Pancreas (tissue), 10 donors: Measurements from ENCODE around the gene RNF128. TPM values are rescaled to one million over a fixed set of nuclear protein-coding genes. Genes with fewer than 3 reads are reported as not detected.

ENCODE experiments used
- ATAC-seq, 4 donors: fragments of 200-7000 bp; cut with Tn5 transposase; one replicate each; pipeline versions ENCODE4 v1.8.0 to v1.9.1; 2020; ENCODE audit warnings: mild to moderate bottlenecking in 4 of 4, moderate library complexity in 4 of 4
- DNase-seq, 6 donors: peaks; one replicate each; pipeline ENCODE4 v3.0.0-alpha.2; 2020
- FAIRE-seq: peaks from 2 replicates; lab custom pipeline; 2012; peaks lifted over from hg19 to GRCh38; lab: Jason Lieb, UNC
- H3K27ac ChIP-seq, 4 donors: fragments of 200-600 bp; sonication (generic); 1 replicate in 3 of 4; 2 replicates in 1 of 4; pipeline versions ENCODE4 v1.5.0 to v1.8.0; 2020
- H3K27me3 ChIP-seq, 4 donors: fragments of 200-600 bp; one replicate each; pipeline ENCODE4 v1.8.0; 2021
- H3K36me3 ChIP-seq, 3 donors: fragments of 200-600 bp; sonication (generic) in 1 of 3; one replicate each; pipeline versions ENCODE4 v1.5.0 to v1.8.0; 2020 to 2021
- H3K4me1 ChIP-seq, 3 donors: fragments of 200-600 bp; one replicate each; pipeline ENCODE4 v1.8.0; 2021
- H3K4me3 ChIP-seq, 4 donors: fragments of 200-600 bp; sonication (generic) in 2 of 4; one replicate each; pipeline versions ENCODE4 v1.5.0 to v1.8.0; 2020 to 2021
- H3K9me3 ChIP-seq, 4 donors: fragments of 200-600 bp; one replicate each; pipeline ENCODE4 v1.8.0; 2021
- WGBS, 2 donors: extraction: QIAGEN DNeasy Blood & Tissue Kit; methylation state at CpG; one replicate each; pipeline ENCODE4 v1.1.7; 2013; 5-methylcytosine and 5-hydroxymethylcytosine counted together
- intact Hi-C, 3 donors: fragments of 100-400 bp; cut with DNase I; formaldehyde crosslinking; loops; one replicate each; pipeline versions ENCODE4 v1.11.1 to v1.14.2; 2022
- polyA plus RNA-seq, 2 donors: library from polyadenylated mRNA; stranded (reverse); fragments of 200-250 nt; gene quantifications; one replicate each; pipeline ENCODE4 v1.2.3, GENCODE V29; 2013
- total RNA-seq, 6 donors: library from RNA; stranded (reverse); fragmentation: NEBNext Ultra II Directional in 4 of 6; extraction: Animal tissue kit (Norgen Biotek cat#: 25700) in 4 of 6; gene quantifications; one replicate each; pipeline versions ENCODE4 v1.2.1 to v1.2.4, GENCODE V29; 2021 to 2023
- TF ChIP-seq, protein P1 (sequence below), 4 donors: fragments of 200-600 bp; sonication (generic) in 3 of 4; IDR thresholded peaks; one replicate each; pipeline versions ENCODE4 v1.5.0 to v1.8.0; 2021; ENCODE audit warnings: antibody characterized with exemption in 4 of 4
- donor health status: healthy with polysubstance abuse.
- donor health status: DM: no; HTN: no; CAD: no; lungs with moderate emphysema.
- donor health status: DM: no; HTN: no; CAD: no.
- donor health status: control.
- donor health status: control.
- donor health status: Bipolar disorder and iron deficiency.
- donor health status: DM: yes; HTN: yes; CAD: no.
- donor health status: DM: no; HTN: no; CAD: no.
- donor health status: DM: no; HTN: no; CAD: no.
- donor health status: DM: yes; HTN: yes; CAD: no.

RNF128 gene
- total and polyA plus RNA-seq, 8 donors, result 5.9 to 19.8 (median 12.7) TPM

DNA sequence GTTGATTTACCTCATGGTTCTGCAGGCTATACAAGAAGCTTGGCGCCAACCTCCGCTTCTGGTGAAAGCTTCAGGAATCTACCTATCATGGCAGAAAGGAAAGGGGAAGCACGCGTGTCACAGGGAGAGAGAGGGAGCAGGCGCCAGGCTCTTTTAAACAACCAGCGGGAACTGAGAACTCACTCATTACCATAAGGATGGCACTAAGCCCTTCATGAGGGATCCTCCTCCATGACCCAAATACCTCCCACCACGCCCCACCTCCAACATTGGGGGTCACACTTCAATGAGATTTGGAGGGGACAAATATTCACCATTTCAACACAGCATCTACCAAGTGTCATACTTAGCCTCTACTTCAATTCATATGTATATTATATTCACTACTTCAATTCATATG lies 57.2 kb downstream of the RNF128 start:
- H3K27me3 ChIP-seq, result no peaks in the 10 kb centered on the region
- DNase-seq (no peak), ATAC-seq (no peak), FAIRE-seq (no peak)
- intact Hi-C loops, result no loop called here
- 51 to 88% methylated on average over 7 of the region's 7 CpGs for WGBS, 2 donors
- H3K4me1 ChIP-seq, result peaks cover 0 to 12% (median 11%) of the 10 kb centered on the region in 3 donors
- H3K4me3 ChIP-seq, result no peak overlapping the region
- TF ChIP-seq, protein P1, sequence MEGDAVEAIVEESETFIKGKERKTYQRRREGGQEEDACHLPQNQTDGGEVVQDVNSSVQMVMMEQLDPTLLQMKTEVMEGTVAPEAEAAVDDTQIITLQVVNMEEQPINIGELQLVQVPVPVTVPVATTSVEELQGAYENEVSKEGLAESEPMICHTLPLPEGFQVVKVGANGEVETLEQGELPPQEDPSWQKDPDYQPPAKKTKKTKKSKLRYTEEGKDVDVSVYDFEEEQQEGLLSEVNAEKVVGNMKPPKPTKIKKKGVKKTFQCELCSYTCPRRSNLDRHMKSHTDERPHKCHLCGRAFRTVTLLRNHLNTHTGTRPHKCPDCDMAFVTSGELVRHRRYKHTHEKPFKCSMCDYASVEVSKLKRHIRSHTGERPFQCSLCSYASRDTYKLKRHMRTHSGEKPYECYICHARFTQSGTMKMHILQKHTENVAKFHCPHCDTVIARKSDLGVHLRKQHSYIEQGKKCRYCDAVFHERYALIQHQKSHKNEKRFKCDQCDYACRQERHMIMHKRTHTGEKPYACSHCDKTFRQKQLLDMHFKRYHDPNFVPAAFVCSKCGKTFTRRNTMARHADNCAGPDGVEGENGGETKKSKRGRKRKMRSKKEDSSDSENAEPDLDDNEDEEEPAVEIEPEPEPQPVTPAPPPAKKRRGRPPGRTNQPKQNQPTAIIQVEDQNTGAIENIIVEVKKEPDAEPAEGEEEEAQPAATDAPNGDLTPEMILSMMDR (IDR thresholded peaks at IDR 0.05), result no peak
- no peaks in the 10 kb centered on the region for H3K36me3 ChIP-seq
- no peak overlapping the region for H3K27ac ChIP-seq
- H3K9me3 ChIP-seq, result no peaks in the 10 kb centered on the region

DNA sequence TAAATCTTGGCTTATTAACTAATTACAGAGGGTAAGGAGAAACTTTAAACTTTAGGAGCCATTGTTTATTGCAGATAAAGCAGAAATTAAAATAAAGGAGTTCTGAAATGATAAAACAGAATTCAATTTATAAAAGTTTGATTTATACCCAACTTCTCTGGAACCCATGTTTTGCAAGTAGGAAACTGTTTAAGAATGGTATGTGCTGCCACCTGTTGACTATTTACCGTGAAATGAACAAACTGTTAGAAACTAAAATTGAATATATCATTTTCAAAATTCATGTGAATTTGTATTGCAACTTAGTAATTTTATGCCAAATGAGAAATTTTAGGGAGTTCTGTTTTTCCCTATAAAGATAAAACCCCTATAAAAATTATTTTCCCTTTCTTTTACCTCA lies 65.0 kb downstream of the RNF128 start:
- intact Hi-C loops, result no loop called here
- H3K27me3 ChIP-seq, result no peaks in the 10 kb centered on the region
- TF ChIP-seq, protein P1 (IDR thresholded peaks at IDR 0.05), result peak in 1 of 4 donors; percentile 13
- H3K36me3 ChIP-seq, result no peaks in the 10 kb centered on the region
- FAIRE-seq, result peak; percentile 95
- WGBS, 2 donors, result 5 to 11% methylated on average over 1 of the region's 1 CpG
- no peaks in the 10 kb centered on the region for H3K4me1 ChIP-seq
- H3K9me3 ChIP-seq, result no peaks in the 10 kb centered on the region
- no peak for DNase-seq
- peak in 2 of 4 donors; percentile 36 to 50 for ATAC-seq
- H3K27ac ChIP-seq, result no peak overlapping the region
- no peak overlapping the region for H3K4me3 ChIP-seq

DNA sequence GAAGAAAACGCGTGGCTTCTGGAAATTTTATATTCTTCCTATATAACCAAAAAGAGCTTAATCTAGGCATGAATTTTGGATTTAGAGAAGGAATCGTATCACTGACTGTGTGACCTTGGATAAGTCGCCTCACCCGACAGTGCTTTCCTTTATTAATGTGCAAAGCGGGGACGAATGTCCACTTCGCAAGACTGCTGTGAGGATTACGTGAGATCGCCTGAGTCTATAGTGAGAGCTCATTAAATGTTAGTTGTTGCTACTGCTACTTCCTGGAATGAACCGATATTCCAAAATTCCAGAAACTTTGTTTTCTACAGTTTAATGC lies 75.5 kb downstream of the RNF128 start:
- FAIRE-seq (no peak), DNase-seq (peak in 1 of 6 donors; percentile 3), ATAC-seq (peak; percentile 35 to 54 (median 47))
- H3K4me3 ChIP-seq, result peak overlapping the region in 3 of 4 donors; percentile 20 to 54 (median 47)
- peaks cover 0 to 6% (median 0%) of the 10 kb centered on the region in 4 donors for H3K27me3 ChIP-seq
- no peaks in the 10 kb centered on the region for H3K4me1 ChIP-seq
- intact Hi-C loops, result no loop called here
- H3K9me3 ChIP-seq, result no peaks in the 10 kb centered on the region
- H3K36me3 ChIP-seq, result no peaks in the 10 kb centered on the region
- peak overlapping the region in 3 of 4 donors; percentile 71 to 89 (median 87) for H3K27ac ChIP-seq
- 1 to 27% methylated on average over 11 of the region's 11 CpGs for WGBS, 2 donors
- TF ChIP-seq, protein P1 (IDR thresholded peaks at IDR 0.05), result no peak

DNA sequence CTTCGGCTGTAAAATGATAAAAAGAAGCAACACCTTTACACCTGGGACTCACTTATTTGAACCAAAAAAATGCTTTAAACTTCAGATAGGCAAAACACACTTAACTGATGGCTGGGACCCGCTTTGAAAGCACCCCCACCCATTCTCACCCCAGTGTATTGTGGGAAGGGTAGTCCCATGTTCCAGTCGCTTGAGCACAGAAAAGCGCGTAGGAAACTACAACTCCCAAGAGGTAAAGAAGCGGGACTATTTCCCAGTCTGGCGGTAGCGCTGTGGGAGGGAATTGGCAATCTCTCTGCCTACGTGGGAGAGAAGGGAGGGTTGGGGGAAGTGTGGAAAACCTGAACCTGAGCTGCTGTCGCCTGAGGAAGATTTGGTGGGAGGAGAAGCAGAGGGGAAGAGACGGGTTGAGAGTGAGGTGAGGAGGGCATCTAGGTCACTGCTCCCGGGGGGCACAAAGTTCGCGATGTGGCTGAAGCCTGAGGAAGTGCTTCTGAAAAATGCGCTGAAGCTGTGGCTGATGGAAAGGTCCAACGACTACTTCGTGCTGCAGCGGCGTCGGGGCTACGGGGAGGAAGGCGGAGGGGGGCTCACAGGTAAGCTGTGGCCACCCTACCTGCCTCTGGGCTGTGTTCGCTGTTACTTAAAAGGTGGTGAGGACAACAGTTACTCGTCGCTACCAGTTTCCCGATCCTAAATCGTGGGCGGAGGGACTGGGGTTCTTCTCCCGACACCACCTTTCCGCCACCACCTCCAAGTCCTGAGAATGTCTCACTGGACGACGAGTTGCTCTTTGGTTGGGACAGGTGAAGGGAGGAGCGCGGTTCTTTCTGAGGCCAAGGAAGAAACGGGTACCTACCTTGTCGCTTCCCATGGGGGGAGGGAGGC lies 76.1 kb downstream of the RNF128 start, which contains the start of gene TBC1D8B:
TSS of gene TBC1D8B (plus strand) at position 286 of the 888 bp plus-strand sequence. CDS start at position 467, 181 bp downstream.
- no peaks in the 10 kb centered on the region for H3K9me3 ChIP-seq
- peak within 1 kb of the TSS; percentile 69 to 89 (median 79) for H3K27ac ChIP-seq
- 1 to 23% methylated on average over 36 of the region's 36 CpGs for WGBS, 2 donors
- ATAC-seq, result peak; percentile 96 to 98 (median 97)
- peak; percentile 66 to 88 (median 81) for DNase-seq
- intact Hi-C loops, result no loop called here
- peak within 1 kb of the TSS; percentile 19 to 54 (median 34) for H3K4me3 ChIP-seq
- H3K36me3 ChIP-seq, result no peaks in the 10 kb centered on the region
- TF ChIP-seq, protein P1 (IDR thresholded peaks at IDR 0.05), result no peak
- no peaks in the 10 kb centered on the region for H3K4me1 ChIP-seq
- peaks cover 0 to 6% (median 0%) of the 10 kb centered on the region in 4 donors for H3K27me3 ChIP-seq
- peak; percentile 65 for FAIRE-seq
